CD4-positive, alpha-beta T cell treated with Interferon alpha-2 for 1 hour (primary cell): ENCODE measurements around the gene TEX10.
A peak's percentile ranks its signal among the peaks of the same experiment; 100 is the strongest.
"Not testable (repeated sequence)": the region's sequence is repeated elsewhere in the genome, so short reads cannot be mapped to it uniquely, and the experiment has no call there.

Experiments
- DNase-seq, 2 donors: peaks; one replicate each; pipeline ENCODE4 v3.0.0-alpha.2; 2020 to 2022

Gene TEX10

GRCh38 chr9:100341889-100342288, 10.9 kb downstream of the TEX10 start:
- no peak for DNase-seq

GRCh38 chr9:100340224-100340623, 12.5 kb downstream of the TEX10 start:
- DNase-seq: no peak

GRCh38 chr9:100338736-100339135, 14.0 kb downstream of the TEX10 start:
- not testable (repeated sequence) for DNase-seq

- peak in 1 of 2 donors; percentile 46 for DNase-seq
Observed at GRCh38 chr9:100324594-100325200, 28.0 kb downstream of the TEX10 start.

- DNase-seq: peak; percentile 20 to 51
Observed at GRCh38 chr9:100322954-100323536, 29.7 kb downstream of the TEX10 start.

- DNase-seq: no peak
Observed at GRCh38 chr9:100317706-100318105, 35.0 kb downstream of the TEX10 start.

GRCh38 chr9:100315561-100315960, 37.2 kb downstream of the TEX10 start:
- DNase-seq: no peak

GRCh38 chr9:100309992-100310391, 42.8 kb downstream of the TEX10 start:
- no peak for DNase-seq

GRCh38 chr9:100308965-100309564, 43.7 kb downstream of the TEX10 start:
- DNase-seq: no peak

- DNase-seq: no peak
Observed at GRCh38 chr9:100307080-100307479, 45.7 kb downstream of the TEX10 start.

- no peak for DNase-seq
Observed at GRCh38 chr9:100306283-100306682, 46.5 kb downstream of the TEX10 start.

- no peak for DNase-seq
Observed at GRCh38 chr9:100303747-100304146, 49.0 kb downstream of the TEX10 start.

- DNase-seq: no peak
Observed at GRCh38 chr9:100298378-100298777, 54.4 kb downstream of the TEX10 start.

GRCh38 chr9:100296407-100296806, 56.3 kb downstream of the TEX10 start:
- DNase-seq: no peak

- no peak for DNase-seq
Observed at GRCh38 chr9:100295240-100295639, 57.5 kb downstream of the TEX10 start.

GRCh38 chr9:100294806-100295205, 57.9 kb downstream of the TEX10 start:
- no peak for DNase-seq

GRCh38 chr9:100294341-100294740, 58.4 kb downstream of the TEX10 start:
- no peak for DNase-seq

- no peak for DNase-seq
Observed at GRCh38 chr9:100292414-100292813, 60.3 kb downstream of the TEX10 start.

- DNase-seq: no peak
Observed at GRCh38 chr9:100290714-100291113, 62.0 kb downstream of the TEX10 start.

- no peak for DNase-seq
Observed at GRCh38 chr9:100287186-100287585, 65.6 kb downstream of the TEX10 start.

- DNase-seq: no peak
Observed at GRCh38 chr9:100286257-100286656, 66.5 kb downstream of the TEX10 start.

GRCh38 chr9:100285601-100286000, 67.1 kb downstream of the TEX10 start:
- DNase-seq: no peak

GRCh38 chr9:100285080-100285479, 67.7 kb downstream of the TEX10 start:
- DNase-seq: no peak

- DNase-seq: no peak
Observed at GRCh38 chr9:100284247-100284646, 68.5 kb downstream of the TEX10 start.

GRCh38 chr9:100282388-100282719, 70.4 kb downstream of the TEX10 start:
- no peak for DNase-seq
